ENCODE data around the gene SGCD.

Gene SGCD

DNA sequence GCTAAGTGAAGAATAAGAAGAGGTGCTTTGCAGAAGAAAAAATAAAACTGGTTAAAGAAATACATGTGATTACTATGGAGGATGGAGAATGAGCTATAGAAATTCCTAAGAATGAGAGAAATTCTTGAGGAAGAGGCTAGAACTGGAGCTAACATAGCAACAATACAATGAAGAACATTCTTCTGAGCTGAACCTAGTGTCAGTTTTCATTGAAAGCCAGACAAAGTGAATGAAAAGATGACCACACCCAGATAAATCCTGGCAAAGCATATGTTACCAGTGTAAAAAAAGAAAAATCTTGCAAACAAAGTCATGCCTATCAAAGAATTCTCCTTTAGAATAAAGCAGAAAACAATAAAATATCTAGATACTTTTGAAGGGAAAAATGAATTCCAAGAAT is 39.6 kb downstream of the SGCD start:
- TF ChIP-seq, protein P1, sequence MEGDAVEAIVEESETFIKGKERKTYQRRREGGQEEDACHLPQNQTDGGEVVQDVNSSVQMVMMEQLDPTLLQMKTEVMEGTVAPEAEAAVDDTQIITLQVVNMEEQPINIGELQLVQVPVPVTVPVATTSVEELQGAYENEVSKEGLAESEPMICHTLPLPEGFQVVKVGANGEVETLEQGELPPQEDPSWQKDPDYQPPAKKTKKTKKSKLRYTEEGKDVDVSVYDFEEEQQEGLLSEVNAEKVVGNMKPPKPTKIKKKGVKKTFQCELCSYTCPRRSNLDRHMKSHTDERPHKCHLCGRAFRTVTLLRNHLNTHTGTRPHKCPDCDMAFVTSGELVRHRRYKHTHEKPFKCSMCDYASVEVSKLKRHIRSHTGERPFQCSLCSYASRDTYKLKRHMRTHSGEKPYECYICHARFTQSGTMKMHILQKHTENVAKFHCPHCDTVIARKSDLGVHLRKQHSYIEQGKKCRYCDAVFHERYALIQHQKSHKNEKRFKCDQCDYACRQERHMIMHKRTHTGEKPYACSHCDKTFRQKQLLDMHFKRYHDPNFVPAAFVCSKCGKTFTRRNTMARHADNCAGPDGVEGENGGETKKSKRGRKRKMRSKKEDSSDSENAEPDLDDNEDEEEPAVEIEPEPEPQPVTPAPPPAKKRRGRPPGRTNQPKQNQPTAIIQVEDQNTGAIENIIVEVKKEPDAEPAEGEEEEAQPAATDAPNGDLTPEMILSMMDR (IDR thresholded peaks at IDR 0.05; ENCODE audit: control insufficient read depth, insufficient read depth, low read depth, low read length, missing control alignments) = no peak
- no peak for DNase-seq (ENCODE audit: low read depth)
- H3K4me3 ChIP-seq (ENCODE audit: control insufficient read depth, low read depth, low read length) = no peak overlapping the region

DNA sequence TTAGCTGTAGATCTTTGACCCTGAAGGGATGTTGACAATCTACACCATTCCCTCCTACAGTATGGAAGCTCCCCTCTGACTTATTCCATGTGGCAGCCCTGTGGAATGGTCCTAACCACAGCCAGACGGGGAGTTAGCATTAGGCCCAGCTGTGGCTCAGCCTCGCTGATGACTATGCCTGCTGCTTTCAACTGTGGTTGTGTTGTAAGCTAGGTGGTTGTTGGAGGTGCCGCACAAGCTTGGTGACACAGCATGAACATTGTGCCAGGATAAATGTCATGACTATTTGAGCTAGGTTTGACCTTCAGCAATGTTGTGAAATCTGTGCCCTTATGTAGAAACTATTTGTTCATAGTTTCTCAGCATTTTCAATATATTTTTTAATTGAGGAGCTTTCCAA is 40.6 kb downstream of the SGCD start:
- peak; percentile 82 for DNase-seq (ENCODE audit: low read depth)
- TF ChIP-seq, protein P1 (IDR thresholded peaks at IDR 0.05; ENCODE audit: control insufficient read depth, insufficient read depth, low read depth, low read length, missing control alignments) = no peak
- no peak overlapping the region for H3K4me3 ChIP-seq (ENCODE audit: control insufficient read depth, low read depth, low read length)

DNA sequence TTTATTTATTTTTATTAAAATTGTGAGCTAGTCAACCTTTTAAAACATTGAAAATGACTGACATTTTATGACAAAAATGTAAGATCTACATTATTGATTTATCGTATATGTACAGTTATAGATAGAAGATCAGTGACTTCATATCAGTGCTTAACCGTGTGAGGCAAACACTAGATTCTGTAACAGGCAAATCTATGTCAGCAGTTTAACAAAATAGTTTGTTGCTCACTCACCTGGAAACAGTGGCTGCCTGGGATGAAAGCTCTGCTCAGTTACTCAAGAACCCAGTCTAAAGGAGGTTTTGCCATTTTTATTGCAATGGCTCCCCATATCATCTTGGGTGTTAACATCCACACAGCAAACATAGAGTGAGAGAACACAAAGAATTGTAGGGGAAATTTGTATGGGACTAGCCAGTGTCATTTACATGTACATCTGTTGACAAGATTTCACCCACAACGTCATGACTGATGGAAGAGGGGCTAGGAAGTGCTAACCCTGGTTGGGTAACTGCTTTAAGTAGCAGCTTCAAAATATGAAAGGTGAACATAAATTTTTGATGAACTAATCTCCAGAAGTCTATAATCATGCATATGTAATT is 49.0 kb downstream of the SGCD start:
- DNase-seq (ENCODE audit: low read depth) = no peak
- no peak overlapping the region for H3K4me3 ChIP-seq (ENCODE audit: control insufficient read depth, low read depth, low read length)
- TF ChIP-seq, protein P1 (IDR thresholded peaks at IDR 0.05; ENCODE audit: control insufficient read depth, insufficient read depth, low read depth, low read length, missing control alignments) = no peak

DNA sequence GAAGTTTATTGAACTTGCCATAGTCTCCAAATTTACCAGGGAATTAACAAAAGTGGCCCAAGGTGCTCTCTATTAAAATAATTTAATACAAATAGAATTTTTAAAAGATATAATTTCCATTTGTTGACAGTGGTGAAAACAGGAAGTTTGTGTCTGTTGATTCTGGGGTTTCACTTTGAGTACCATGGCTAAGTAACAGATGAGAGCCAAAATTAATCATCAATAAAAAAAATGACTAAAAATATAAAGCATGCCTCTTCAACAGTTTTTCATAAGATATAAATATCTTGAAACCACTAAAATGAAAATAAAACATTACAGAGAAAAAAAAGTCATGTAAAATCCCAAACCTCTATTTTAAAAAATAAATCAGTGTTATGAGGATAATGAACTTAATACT is 49.8 kb downstream of the SGCD start:
- no peak overlapping the region for H3K4me3 ChIP-seq (ENCODE audit: control insufficient read depth, low read depth, low read length)
- TF ChIP-seq, protein P1 (IDR thresholded peaks at IDR 0.05; ENCODE audit: control insufficient read depth, insufficient read depth, low read depth, low read length, missing control alignments) = no peak
- no peak for DNase-seq (ENCODE audit: low read depth)

DNA sequence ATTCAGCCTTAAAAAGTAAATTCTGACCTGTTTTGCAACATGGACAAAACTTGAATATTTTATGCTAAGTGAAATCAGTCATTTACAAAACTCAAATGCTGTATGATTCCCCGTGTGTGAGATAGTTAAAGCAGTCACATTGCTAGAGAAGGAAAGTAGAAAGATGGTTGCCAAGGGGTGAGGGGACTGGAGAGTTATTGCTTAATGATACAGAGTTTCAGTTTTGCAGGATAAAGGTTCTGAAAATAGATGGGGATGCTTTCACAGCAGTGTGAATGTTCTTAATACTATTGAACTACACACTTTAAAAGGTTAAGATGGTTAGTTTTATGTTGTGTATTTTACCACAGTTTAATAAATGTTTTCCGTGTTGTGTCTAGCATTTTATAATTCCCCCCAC is 51.2 kb downstream of the SGCD start:
- DNase-seq (ENCODE audit: low read depth) = no peak
- TF ChIP-seq, protein P1 (IDR thresholded peaks at IDR 0.05; ENCODE audit: control insufficient read depth, insufficient read depth, low read depth, low read length, missing control alignments) = no peak
- H3K4me3 ChIP-seq (ENCODE audit: control insufficient read depth, low read depth, low read length) = no peak overlapping the region

DNA sequence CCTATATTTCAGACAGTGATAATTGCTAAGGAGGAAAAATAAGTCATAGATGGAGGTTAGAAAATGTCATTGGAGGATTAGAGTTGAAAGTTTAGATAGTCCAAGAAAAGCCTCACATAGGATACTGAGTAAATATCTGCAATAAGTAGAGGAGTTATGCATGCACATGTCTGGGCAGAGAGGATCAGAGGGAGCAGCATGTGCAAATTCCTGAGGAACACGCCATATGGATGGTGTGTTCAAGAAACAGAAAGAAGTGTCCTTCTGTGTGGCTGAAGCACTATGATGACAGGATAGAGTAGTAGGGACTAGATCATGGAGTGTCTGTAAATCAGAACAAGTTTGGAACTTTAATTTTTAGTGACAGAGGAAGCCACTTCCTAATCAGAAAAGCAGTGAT is 52.2 kb downstream of the SGCD start:
- H3K4me3 ChIP-seq (ENCODE audit: control insufficient read depth, low read depth, low read length) = no peak overlapping the region
- no peak for DNase-seq (ENCODE audit: low read depth)
- TF ChIP-seq, protein P1 (IDR thresholded peaks at IDR 0.05; ENCODE audit: control insufficient read depth, insufficient read depth, low read depth, low read length, missing control alignments) = no peak

DNA sequence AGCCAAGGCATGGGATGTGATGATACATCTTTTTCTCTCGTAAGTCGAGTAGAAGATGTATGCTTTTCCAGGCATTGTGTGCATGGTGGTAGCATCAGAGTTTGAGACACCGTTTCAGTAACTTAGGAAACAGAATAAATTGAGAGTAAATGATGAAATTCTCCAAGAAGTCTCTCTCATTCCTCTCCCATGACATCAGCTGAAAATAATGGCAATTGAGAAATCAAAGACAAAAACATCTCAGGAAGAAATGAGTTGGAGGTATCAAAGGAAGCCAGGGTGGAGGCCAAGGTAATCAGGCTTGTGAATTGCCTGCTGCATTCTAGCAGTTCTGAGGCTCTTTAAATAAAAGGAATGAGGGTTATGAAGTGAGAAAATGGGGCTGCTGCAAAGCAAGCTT is 53.9 kb downstream of the SGCD start:
- DNase-seq (ENCODE audit: low read depth) = no peak
- TF ChIP-seq, protein P1 (IDR thresholded peaks at IDR 0.05; ENCODE audit: control insufficient read depth, insufficient read depth, low read depth, low read length, missing control alignments) = no peak
- no peak overlapping the region for H3K4me3 ChIP-seq (ENCODE audit: control insufficient read depth, low read depth, low read length)
